HG02588 (cell line): Measurements from ENCODE around the gene CELSR2.
"Not testable (repeated sequence)": the region's sequence is repeated elsewhere in the genome, so short reads cannot be mapped to it uniquely, and the experiment has no call there.

ENCODE experiments used
- ATAC-seq: cut with Tn5 transposase; IDR thresholded peaks from one replicate; pipeline ENCODE4 v1.9.1; 2021; ENCODE audit warnings: mild to moderate bottlenecking, moderate library complexity; ENCODE audit not compliant: unreplicated experiment

The CELSR2 gene, protein sequence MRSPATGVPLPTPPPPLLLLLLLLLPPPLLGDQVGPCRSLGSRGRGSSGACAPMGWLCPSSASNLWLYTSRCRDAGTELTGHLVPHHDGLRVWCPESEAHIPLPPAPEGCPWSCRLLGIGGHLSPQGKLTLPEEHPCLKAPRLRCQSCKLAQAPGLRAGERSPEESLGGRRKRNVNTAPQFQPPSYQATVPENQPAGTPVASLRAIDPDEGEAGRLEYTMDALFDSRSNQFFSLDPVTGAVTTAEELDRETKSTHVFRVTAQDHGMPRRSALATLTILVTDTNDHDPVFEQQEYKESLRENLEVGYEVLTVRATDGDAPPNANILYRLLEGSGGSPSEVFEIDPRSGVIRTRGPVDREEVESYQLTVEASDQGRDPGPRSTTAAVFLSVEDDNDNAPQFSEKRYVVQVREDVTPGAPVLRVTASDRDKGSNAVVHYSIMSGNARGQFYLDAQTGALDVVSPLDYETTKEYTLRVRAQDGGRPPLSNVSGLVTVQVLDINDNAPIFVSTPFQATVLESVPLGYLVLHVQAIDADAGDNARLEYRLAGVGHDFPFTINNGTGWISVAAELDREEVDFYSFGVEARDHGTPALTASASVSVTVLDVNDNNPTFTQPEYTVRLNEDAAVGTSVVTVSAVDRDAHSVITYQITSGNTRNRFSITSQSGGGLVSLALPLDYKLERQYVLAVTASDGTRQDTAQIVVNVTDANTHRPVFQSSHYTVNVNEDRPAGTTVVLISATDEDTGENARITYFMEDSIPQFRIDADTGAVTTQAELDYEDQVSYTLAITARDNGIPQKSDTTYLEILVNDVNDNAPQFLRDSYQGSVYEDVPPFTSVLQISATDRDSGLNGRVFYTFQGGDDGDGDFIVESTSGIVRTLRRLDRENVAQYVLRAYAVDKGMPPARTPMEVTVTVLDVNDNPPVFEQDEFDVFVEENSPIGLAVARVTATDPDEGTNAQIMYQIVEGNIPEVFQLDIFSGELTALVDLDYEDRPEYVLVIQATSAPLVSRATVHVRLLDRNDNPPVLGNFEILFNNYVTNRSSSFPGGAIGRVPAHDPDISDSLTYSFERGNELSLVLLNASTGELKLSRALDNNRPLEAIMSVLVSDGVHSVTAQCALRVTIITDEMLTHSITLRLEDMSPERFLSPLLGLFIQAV (N-terminal part only)

DNA sequence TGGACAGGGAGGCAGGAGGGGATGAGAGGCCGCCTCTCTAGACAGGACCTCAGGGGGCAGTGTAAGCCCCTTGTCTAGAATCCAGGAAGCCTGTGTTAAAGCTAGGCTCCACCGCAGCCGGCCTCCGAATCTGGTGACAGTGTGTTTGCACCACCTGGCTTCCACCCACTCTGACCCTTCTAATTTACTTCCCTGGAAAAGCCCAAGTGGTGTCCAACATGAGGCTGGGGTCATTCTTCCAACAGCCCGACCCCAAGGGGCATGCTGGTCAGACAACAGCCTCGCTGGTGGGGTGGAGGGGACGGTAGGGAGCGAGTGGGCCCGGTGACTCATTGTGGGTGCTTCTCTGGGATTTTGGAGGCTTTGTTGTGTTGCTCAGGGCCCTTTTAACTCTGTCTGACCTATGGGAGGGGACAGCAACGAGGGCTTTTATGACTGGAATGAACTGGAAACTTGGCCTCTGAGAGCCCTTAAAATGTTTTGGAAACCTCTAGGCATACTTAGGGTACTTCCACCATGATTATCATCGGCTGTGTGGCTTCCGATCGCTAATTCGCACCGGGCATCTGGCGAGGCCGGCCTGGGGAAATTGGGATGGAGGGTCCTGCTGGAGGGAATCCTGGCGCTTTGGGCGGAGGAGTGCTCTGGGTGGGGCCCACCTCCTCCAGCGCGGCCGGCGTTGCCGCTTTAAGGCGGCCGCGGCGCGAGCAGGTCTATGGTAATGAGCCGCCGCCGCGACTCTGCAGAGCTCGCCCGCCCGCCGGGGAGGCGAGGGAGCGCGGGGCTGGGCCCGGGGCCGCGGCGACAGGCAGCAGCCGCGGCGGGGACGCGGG is at the start of gene CELSR2:
Gene CELSR2, plus strand, starts transcription at position 743 of the 833 bp plus-strand sequence. CDS start 541 bp downstream, outside the sequence.
- ATAC-seq = peak; percentile 81

DNA sequence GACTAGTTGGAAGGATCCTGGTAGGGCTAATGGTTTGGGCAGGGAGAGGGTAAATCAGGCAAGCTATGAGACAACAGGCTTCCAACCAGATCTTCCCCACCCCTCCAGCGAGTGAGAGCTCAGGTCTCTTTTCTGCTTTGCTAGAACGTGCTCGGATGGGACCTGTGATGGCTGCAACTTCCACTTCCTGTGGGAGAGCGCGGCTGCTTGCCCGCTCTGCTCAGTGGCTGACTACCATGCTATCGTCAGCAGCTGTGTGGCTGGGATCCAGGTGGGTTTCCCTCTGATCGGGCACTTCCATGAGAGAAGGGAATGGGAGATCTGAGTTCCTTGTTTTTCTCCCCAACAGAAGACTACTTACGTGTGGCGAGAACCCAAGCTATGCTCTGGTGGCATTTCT is 49.6 kb upstream of the CELSR2 start:
- no peak for ATAC-seq

DNA sequence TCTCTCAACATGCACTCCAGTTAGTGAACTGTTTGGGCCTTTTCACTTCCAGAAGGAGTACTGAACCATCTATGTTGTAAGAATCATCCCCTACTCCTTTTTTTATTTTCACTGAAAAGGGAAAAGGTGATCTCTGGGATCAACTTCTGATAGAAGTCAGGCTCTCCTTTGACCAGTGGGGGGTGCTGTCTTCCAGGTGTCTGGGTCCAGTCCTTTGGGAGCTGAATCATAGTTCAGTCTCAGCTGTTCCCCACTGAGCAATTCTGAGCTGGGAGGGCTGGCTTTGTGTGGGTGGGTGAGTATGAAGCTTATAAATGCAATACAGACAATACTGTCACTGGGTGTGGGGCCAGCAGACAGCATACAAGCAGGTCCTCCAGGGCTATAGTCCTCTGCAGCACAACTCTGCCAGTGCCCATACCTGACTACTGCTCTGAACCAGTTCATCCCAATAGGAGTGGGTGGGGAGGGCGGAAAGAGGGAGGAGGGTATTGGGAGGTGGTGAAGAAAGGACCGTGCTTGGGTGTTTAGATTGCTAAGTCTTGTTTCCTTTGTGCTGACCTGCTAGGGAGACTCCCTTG is 48.1 kb upstream of the CELSR2 start:
- no peak for ATAC-seq

DNA sequence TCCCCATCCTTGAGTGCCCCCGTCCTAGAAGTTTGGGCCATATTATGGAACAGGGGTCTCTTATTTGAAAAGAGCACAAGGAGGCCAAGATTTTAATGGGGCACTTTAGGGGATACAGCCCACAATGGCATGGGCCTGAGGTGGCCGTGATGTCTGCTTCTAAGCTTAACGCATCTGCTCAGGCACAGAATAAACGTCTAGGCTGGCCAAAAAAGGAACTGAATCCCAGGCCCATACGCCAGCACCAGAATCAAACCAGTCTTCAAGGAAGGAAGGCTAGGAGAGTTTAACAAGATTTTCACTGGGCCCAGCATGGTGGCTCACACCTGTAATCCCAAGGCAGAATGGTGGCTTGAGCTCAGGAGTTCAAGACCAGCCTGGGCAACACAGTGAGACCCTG is 44.9 kb upstream of the CELSR2 start:
- ATAC-seq = no peak

DNA sequence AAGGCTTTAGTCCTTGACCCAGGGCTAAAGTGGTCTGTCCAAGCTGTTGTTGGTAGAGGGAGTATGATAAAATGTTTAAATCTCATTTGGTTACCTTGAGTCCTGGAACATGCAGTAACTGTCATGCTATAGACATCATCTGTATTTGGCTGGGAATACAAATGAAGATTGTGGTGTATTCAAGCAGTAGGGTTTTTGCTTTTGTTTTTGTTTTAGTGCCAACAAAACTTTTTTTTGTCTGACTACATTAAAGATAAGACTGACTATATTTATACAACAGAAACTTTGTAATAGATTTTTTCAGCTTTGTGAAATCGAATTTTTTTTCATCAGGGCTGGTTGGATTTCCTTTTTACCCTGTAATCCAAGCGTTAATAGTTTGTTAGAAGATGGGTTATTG is 43.0 kb upstream of the CELSR2 start:
- ATAC-seq = no peak

DNA sequence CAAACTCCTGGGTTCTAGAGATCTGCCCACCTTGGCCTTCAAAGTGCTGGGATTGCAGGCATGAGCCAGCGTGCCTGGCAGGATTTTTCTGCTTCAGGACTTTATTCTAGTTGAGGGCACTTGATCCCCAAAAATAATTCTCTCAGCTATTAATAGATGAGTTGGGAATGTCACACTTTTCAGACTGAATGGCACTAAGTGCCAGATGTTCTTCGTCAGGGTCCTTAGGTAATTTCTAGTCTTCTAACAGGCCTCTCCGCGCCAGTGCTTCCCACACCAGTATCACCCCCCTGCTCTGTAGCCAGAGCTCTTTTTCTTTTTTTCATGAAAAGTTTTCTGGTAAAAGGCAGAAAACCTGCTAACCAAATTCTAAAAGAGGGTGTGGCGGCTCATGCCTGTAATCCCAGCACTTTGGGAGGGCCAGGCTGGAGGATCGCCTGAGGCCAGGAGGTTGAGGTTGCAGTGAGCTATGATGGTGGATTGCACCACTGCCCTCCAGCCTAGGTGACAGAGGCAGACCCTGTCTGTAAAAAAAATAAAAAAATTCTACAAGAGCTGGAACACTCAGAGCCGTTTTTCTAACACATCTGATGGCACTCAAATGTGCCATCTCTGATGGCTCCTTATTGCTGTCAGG is 41.8 kb upstream of the CELSR2 start:
- no peak for ATAC-seq

DNA sequence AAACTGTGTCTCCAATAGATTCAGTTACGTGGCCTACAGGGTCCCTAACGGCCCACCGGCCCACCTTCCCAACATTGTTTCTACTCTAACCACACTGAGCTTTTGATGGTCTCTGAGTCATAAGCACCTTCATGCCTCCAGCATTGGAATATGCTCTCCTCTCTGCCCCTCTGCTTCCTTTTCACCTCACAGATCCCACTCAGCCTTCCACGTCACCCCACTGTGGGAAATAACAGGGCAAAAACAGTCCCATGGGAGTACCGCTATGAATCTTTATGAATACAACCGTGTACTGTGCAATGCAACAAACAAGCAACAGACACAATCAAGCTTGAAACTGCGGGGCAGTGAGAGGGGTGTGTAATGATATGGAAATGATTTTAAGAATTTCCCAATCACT is 40.9 kb upstream of the CELSR2 start:
- no peak for ATAC-seq

DNA sequence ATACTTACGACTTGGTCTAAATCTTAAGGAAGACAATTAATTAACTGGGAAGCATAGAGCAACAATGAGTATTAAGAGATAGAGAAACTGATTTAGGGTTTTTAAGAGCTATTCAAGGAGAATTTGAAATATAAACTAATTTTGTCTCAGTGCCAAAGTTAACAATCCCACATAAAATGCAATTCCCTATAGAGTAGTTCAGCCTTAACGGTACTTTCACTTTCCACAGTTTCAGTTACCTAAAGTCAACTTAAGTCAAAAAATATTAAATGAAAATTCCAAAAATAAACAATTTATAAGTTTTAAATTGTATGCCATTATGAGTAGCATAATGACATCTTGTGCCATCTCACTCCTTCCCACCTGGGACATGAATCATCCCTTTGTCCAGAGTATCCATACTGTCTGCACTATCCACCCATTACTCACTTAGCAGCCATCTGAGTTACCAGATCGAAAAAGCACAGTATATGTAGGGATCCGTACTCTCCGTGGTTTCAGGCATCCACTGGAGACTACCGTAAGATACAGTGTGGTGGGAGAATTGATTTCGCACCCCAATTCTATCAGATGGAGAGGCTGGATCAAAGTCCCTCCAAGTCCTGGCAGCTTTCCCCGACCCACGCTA is 40.4 kb upstream of the CELSR2 start:
- ATAC-seq = no peak

DNA sequence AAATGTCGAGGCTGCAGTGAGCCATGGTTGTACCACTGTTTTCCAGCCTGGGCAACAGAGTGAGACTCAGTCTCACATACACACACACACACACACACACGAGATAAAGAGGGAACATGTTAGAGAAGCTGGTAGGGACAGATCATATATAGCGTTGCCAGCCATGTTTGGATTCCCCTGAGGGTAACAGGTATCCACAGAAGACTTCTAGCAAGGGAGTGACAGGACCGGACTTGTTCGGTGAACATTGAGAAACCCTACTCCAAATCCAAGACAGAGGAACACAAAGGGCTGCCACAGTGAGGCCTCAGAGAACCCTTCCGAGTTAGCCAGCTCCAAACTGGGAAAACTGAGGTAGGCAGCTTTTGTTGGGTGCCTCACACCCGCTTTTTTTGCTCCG is 39.3 kb upstream of the CELSR2 start:
- no peak for ATAC-seq

DNA sequence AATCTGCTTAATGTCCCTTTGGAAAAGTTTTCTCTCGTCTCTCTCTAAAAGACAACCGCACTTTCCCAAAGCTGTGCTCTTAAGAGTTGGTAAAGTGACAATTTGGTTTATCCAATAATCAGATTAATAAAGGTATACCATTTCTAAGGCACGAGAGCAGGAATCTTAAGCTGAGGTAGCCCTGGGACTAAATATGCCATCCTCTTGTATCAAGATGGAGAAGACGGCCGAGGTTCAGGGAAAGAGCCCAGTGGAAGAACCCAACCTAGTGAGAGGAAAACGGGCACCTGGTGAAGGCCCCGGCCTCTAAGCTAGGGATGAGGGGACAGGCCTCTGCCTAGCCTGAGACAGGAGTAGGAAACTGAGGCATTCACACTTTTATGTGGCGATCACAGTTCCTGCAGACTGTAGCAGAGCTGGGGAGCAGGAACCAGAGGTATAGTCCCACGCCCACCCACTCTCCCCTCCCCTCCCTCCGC is 36.0 kb upstream of the CELSR2 start:
- no peak for ATAC-seq

DNA sequence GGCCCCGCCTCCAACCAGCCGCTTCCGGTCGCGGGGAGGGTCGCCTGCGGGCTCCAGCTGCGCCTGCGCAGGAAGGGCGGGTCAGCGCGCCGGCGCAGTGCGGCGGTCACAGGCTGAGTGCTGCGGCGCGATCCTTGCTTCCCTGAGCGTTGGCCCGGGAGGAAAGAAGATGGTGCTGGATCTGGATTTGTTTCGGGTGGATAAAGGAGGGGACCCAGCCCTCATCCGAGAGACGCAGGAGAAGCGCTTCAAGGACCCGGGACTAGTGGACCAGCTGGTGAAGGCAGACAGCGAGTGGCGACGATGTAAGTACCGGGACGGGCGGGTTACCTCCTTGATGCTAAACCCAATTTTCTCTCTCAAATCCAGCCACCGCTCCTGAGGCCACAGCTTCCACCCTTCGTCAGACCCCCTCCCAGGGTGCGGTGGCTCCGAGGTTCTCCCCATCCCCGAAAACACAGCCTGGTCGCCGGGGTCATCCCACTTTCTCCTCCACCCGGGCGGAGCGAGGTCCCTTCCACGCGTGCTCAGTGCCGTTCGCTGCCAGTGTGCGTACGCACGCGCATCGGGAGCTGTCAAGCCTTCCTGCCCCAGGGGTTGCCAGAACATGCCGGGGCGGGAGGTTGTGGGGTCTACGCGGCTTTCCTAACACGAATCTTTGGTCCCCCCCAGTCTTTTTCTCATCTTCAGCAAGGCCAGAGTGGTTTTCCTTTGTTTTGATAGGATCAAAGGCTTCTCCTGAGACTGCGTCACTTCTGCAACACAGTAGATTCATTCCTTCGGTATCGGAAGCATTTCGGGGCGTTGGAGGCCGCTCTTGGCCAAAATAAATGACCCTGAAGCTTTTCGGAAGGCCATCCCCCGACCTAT is 35.3 kb upstream of the CELSR2 start, which contains the start of gene SARS1:
Gene SARS1, plus strand, starts transcription at position 95 of the 870 bp plus-strand sequence. Its CDS starts 75 bp downstream, at position 170.
- peak; percentile 82 for ATAC-seq

DNA sequence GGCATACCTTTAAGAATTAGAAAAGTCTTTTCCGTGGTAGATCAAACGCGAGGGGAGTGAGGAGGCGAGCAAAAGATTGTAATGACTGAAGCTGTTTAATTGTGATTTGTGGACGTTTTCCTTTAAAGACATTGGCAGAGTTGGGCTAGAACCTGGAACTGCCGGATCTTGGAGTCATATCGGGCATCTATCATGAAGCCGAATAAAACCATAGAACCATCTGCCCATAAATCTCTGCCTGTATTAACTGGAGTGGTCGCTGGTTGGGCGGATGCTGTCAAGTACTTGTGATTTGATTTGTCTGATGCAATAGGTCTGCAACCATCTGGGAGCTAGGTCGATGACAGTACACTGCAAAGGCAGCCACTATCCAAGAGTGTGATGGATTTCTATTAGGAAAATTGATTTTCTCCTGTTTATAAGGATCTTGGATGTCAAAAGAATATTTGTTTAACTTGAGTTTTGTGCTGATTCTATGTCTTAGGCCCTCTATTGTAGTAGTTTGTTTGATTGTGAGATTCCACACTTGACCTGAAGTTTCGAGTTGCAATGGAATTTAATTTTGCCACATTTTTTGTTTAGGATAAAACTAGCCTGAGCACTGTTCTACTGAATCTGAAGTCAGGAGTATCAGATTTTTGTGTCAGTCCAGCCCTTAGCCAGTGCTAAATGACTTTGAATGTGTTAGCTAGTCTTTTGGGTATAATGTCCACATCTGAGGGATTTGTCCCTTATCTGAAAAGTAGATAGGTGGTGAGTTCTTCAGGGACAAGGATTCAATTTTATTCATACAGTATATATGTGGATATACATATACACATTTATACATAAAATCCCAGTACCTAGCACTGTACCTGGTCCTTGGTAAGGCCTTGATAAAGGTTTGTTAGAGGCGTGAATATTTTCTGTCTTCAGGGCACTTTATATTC is 34.4 kb upstream of the CELSR2 start:
- ATAC-seq = no peak

DNA sequence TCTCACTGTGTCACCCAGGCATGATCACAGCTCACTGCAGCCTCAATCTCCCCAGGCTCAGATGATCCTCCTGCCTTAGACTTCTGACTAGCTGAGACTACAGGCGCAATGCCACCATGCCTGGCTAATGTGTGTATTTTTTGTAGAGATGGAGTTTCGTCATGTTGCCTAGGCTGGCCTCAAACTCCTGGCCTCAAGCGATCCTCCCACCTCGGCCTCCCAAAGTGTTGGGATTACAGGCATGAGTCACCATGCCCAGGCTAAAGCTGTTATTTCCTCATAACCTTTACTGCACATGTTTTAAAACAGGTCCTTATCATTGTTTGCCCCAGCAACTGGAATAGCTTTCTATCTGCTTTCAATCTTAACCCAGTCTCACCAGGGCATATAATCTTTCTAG is 32.7 kb upstream of the CELSR2 start:
- ATAC-seq = no peak

DNA sequence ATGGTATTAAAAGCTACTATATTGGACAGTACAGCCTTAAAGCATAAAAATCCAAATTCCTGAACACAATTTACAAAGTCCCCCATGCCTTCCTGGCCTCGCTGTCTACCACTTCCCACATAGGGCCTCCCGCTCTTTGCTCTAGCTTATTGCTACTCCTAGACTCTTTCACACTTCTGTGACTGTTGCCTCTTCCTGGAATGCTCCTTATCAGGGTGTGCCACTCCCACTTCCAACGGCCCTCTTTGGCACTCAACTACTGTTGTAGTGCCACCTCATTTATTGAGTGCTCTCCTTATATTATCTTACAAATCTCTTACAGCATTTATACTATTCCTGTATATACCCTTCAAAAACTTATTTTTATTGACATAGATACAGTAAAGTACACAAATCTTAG is 30.8 kb upstream of the CELSR2 start:
- ATAC-seq = no peak

DNA sequence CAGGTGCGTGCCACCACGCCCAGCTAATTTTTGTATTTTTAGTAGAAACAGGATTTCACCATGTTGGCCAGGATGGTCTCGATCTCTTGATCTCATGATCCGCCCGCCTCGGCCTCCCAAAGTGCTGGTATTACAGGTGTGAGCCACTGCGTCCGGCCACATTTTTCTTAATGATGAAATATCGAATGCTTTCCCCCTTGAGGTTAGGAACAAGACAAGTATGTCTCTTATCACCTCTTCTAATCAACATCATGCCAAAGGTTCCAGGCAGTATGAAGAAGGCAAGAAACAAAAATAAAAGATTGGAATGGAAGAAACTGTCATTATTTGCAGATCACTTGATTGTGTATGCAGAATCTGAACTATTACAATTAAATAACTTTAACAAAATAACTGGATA is 28.1 kb upstream of the CELSR2 start:
- ATAC-seq = not testable (repeated sequence)

DNA sequence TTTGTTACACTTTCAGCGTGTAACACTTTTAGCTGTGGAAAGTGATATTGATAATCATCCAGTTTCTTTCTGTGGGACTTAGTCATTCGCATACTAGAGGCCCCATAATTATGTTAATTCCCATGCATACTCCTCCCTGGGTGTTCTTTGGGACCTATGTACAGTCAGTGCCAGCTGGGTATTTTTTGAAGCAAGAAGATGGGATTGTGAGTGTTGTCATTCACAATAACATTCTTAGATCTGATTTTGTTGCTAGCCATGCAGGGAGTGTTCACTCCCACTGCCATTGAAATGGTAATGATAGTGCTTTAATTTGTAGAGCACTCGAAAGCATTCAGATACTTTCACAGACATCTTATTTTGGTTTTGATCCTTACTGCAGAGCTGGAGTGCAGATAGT is 24.0 kb upstream of the CELSR2 start:
- ATAC-seq = no peak
